Nephron progenitor cell (in vitro differentiated cells): Measurements from ENCODE around the gene ERC2.

Source experiments
- DNase-seq: peaks from one replicate; pipeline ENCODE4 v3.0.0; 2021
- H3K27ac Mint-ChIP-seq: 2 replicates; pipeline ENCODE4 v1.8.0; 2021; ENCODE audit warnings: mild to moderate bottlenecking, moderate library complexity, mixed read lengths
- H3K27me3 Mint-ChIP-seq: 2 replicates; pipeline ENCODE4 v1.8.0; 2021; ENCODE audit warnings: mild to moderate bottlenecking, low read depth, mixed read lengths; ENCODE audit not compliant: poor library complexity
- H3K36me3 Mint-ChIP-seq: 2 replicates; pipeline ENCODE4 v1.8.0; 2021; ENCODE audit warnings: low read depth, mixed read lengths
- H3K4me1 Mint-ChIP-seq: 2 replicates; pipeline ENCODE4 v1.8.0; 2021; ENCODE audit warnings: mixed read lengths
- H3K4me3 Mint-ChIP-seq: 2 replicates; pipeline ENCODE4 v1.8.0; 2021; ENCODE audit warnings: mild to moderate bottlenecking, moderate library complexity, mixed read lengths
- H3K9me3 Mint-ChIP-seq: 2 replicates; pipeline ENCODE4 v1.8.0; 2021; ENCODE audit warnings: mild to moderate bottlenecking, moderate library complexity, mixed read lengths
- CTCF ChIP-seq: fragments of 200-600 bp; sonication (generic); IDR thresholded peaks from 2 replicates; pipeline ENCODE4 v1.5.0; 2021; ENCODE audit warnings: antibody characterized with exemption

The ERC2 gene

GRCh38 chr3:55471522-55472280 is 996.6 kb downstream of the ERC2 start:
- no peak for TF ChIP-seq CTCF
- DNase-seq = no peak

GRCh38 chr3:55471084-55471483 is 997.2 kb downstream of the ERC2 start:
- H3K9me3 Mint-ChIP-seq = no peaks in the 10 kb centered on the region
- H3K27ac Mint-ChIP-seq = peak overlapping the region; percentile 82
- no peak for TF ChIP-seq CTCF
- H3K4me1 Mint-ChIP-seq = peaks cover 38% of the 10 kb centered on the region
- no peak overlapping the region for H3K4me3 Mint-ChIP-seq
- peaks cover 70% of the 10 kb centered on the region for H3K36me3 Mint-ChIP-seq
- no peaks in the 10 kb centered on the region for H3K27me3 Mint-ChIP-seq
- no peak for DNase-seq

More at GRCh38 chr3:55471522-55472280, 996.6 kb downstream of the ERC2 start:
- Mint-ChIP-seq H3K4me3 (no peak overlapping the region), H3K9me3 (no peaks in the 10 kb centered on the region), H3K27ac (no peak overlapping the region), H3K27me3 (no peaks in the 10 kb centered on the region), H3K36me3 (peaks cover 72% of the 10 kb centered on the region), H3K4me1 (peaks cover 44% of the 10 kb centered on the region)

GRCh38 chr3:55469957-55470526 is 998.2 kb downstream of the ERC2 start:
- H3K36me3 Mint-ChIP-seq = peaks cover 70% of the 10 kb centered on the region
- H3K4me3 Mint-ChIP-seq = no peak overlapping the region
- no peak for DNase-seq
- no peaks in the 10 kb centered on the region for H3K27me3 Mint-ChIP-seq
- H3K4me1 Mint-ChIP-seq = peaks cover 33% of the 10 kb centered on the region
- no peak overlapping the region for H3K27ac Mint-ChIP-seq
- no peak for TF ChIP-seq CTCF
- H3K9me3 Mint-ChIP-seq = no peaks in the 10 kb centered on the region

- H3K4me3 Mint-ChIP-seq = no peak overlapping the region
- H3K36me3 Mint-ChIP-seq = peaks cover 62% of the 10 kb centered on the region
- peaks cover 29% of the 10 kb centered on the region for H3K4me1 Mint-ChIP-seq
- H3K27me3 Mint-ChIP-seq = no peaks in the 10 kb centered on the region
- no peak for TF ChIP-seq CTCF
- H3K27ac Mint-ChIP-seq = peak overlapping the region; percentile 79
- H3K9me3 Mint-ChIP-seq = no peaks in the 10 kb centered on the region
- DNase-seq = no peak
Measured at GRCh38 chr3:55468251-55468650, 1000.0 kb downstream of the ERC2 start.

- no peak for DNase-seq
- peaks cover 61% of the 10 kb centered on the region for H3K36me3 Mint-ChIP-seq
- H3K27me3 Mint-ChIP-seq = peaks cover 3% of the 10 kb centered on the region
- TF ChIP-seq CTCF = no peak
- no peak overlapping the region for H3K27ac Mint-ChIP-seq
- H3K4me1 Mint-ChIP-seq = peaks cover 35% of the 10 kb centered on the region
- peaks cover 4% of the 10 kb centered on the region for H3K9me3 Mint-ChIP-seq
- no peak overlapping the region for H3K4me3 Mint-ChIP-seq
Measured at GRCh38 chr3:55467099-55467498, 1001.2 kb downstream of the ERC2 start.

GRCh38 chr3:55466526-55466925 is 1001.7 kb downstream of the ERC2 start:
- Mint-ChIP-seq H3K27me3 (peaks cover 3% of the 10 kb centered on the region), H3K9me3 (peaks cover 4% of the 10 kb centered on the region), H3K27ac (peak overlapping the region; percentile 60), H3K4me1 (peaks cover 35% of the 10 kb centered on the region), H3K36me3 (peaks cover 59% of the 10 kb centered on the region), H3K4me3 (no peak overlapping the region)
- TF ChIP-seq CTCF = no peak
- no peak for DNase-seq
